Natural killer cell (primary cell): ENCODE results near the gene SLC4A1AP. TPM values are rescaled to one million over a fixed set of nuclear protein-coding genes. Genes with fewer than 3 reads are reported as not detected.

Experiments
- ATAC-seq, 3 donors: fragments of 150-1000 bp in 2 of 3; fragments of 200-7000 bp in 1 of 3; cut with Tn5 transposase; 1 replicate in 1 of 3; 2 replicates in 2 of 3; pipeline ENCODE4 v1.10.0; 2021; ENCODE audit warnings: mild to moderate bottlenecking in 2 of 3, moderate library complexity in 2 of 3
- DNase-seq, 2 donors: peaks; one replicate each; pipeline versions ENCODE4 v3.0.0 to v3.0.0-alpha.2; 2013 to 2021; ENCODE audit warnings: mixed read lengths in 1 of 2
- H3K27ac ChIP-seq: one replicate; pipeline ENCODE4 v1.5.1; 2013; ENCODE audit warnings: mild to moderate bottlenecking, low read length
- H3K27me3 ChIP-seq: one replicate; pipeline ENCODE4 v1.6.1; 2013; ENCODE audit warnings: low read length; ENCODE audit not compliant: control insufficient read depth, insufficient read depth
- H3K36me3 ChIP-seq: one replicate; pipeline ENCODE4 v1.6.1; 2013; ENCODE audit warnings: low read length; ENCODE audit not compliant: control insufficient read depth, insufficient read depth
- H3K4me1 ChIP-seq: one replicate; pipeline ENCODE4 v1.6.1; 2013; ENCODE audit warnings: low read length; ENCODE audit not compliant: control insufficient read depth, insufficient read depth
- H3K4me3 ChIP-seq: one replicate; pipeline ENCODE4 v1.5.1; 2013; ENCODE audit warnings: low read length
- H3K9me3 ChIP-seq: one replicate; pipeline ENCODE4 v1.6.1; 2013; ENCODE audit warnings: low read length; ENCODE audit not compliant: control insufficient read depth, insufficient read depth
- H3K27ac Mint-ChIP-seq, 2 donors: one replicate each; pipeline ENCODE4 v1.8.0; 2022; ENCODE audit warnings: mild to moderate bottlenecking in 2 of 2, mixed read lengths in 2 of 2, moderate library complexity in 1 of 2
- H3K27me3 Mint-ChIP-seq, 2 donors: one replicate each; pipeline ENCODE4 v1.8.0; 2022; ENCODE audit warnings: low read depth in 2 of 2, mixed read lengths in 2 of 2
- H3K36me3 Mint-ChIP-seq: one replicate; pipeline ENCODE4 v1.8.0; 2022; ENCODE audit warnings: mixed read lengths
- H3K4me1 Mint-ChIP-seq, 2 donors: one replicate each; pipeline ENCODE4 v1.8.0; 2022; ENCODE audit warnings: mixed read lengths in 2 of 2
- H3K4me3 Mint-ChIP-seq: one replicate; pipeline ENCODE4 v1.8.0; 2022; ENCODE audit warnings: mild to moderate bottlenecking, moderate library complexity, mixed read lengths
- H3K9me3 Mint-ChIP-seq, 2 donors: one replicate each; pipeline ENCODE4 v1.8.0; 2022; ENCODE audit warnings: mixed read lengths in 2 of 2
- CTCF ChIP-seq: fragments of 200-600 bp; IDR thresholded peaks from one replicate; pipeline ENCODE4 v1.8.0; 2022; ENCODE audit warnings: antibody characterized with exemption
- WGBS: methylation state at CpG from one replicate; pipeline ENCODE4 v1.1.7; 2013; ENCODE audit warnings: missing lambda C conversion rate; ENCODE audit not compliant: insufficient coverage; 5-methylcytosine and 5-hydroxymethylcytosine counted together
- intact Hi-C: fragments of 100-400 bp; cut with micrococcal nuclease; formaldehyde crosslinking; loops from one replicate; pipeline ENCODE4 v1.14.2; 2022
- total RNA-seq, 4 donors: library from RNA; stranded (reverse); fragments of 120-200 nt in 1 of 4; gene quantifications; one replicate each; pipeline versions ENCODE4 v1.2.3 to v1.2.4, GENCODE V29; 2013 to 2022

The SLC4A1AP gene
- total RNA-seq, 3 donors from 2014 or later (not counting 1 experiment from before 2014, with no cell fraction given), result 22.0 to 26.0 (median 24.8) TPM

GRCh38 chr2:27727257-27727656 is 63.6 kb downstream of the SLC4A1AP start:
- no peak for ATAC-seq
- Histone ChIP-seq H3K27ac (no peak overlapping the region), H3K4me3 (no peak overlapping the region), H3K4me1 (no peaks in the 10 kb centered on the region), H3K36me3 (no peaks in the 10 kb centered on the region), H3K27me3 (no peaks in the 10 kb centered on the region), H3K9me3 (no peaks in the 10 kb centered on the region)
- no peaks in the 10 kb centered on the region for H3K36me3 Mint-ChIP-seq
- no peak overlapping the region for H3K4me3 Mint-ChIP-seq
- intact Hi-C loops, result no loop called here
- peaks cover 0 to 8% of the 10 kb centered on the region in 2 donors for H3K4me1 Mint-ChIP-seq
- no peaks in the 10 kb centered on the region for H3K27me3 Mint-ChIP-seq
- TF ChIP-seq CTCF, result no peak
- H3K27ac Mint-ChIP-seq, result no peak overlapping the region
- 88% methylated on average over 9 of the region's 9 CpGs for WGBS
- peak in 1 of 2 donors; percentile 2 for DNase-seq
- no peaks in the 10 kb centered on the region for H3K9me3 Mint-ChIP-seq

GRCh38 chr2:27728081-27728858 is 64.6 kb downstream of the SLC4A1AP start:
- H3K27ac Mint-ChIP-seq, result no peak overlapping the region
- WGBS, result 73% methylated on average over 5 of the region's 5 CpGs

GRCh38 chr2:27729198-27729597 is 65.5 kb downstream of the SLC4A1AP start:
- TF ChIP-seq CTCF, result no peak
- 88% methylated on average over 4 of the region's 4 CpGs for WGBS
- no peak overlapping the region for H3K27ac ChIP-seq

More at GRCh38 chr2:27728081-27728858, 64.6 kb downstream of the SLC4A1AP start:
- Histone ChIP-seq H3K4me1 (no peaks in the 10 kb centered on the region), H3K4me3 (no peak overlapping the region), H3K36me3 (no peaks in the 10 kb centered on the region), H3K9me3 (no peaks in the 10 kb centered on the region), H3K27ac (no peak overlapping the region), H3K27me3 (no peaks in the 10 kb centered on the region)
- ATAC-seq (no peak), DNase-seq (no peak)
- intact Hi-C loops, result no loop called here
- Mint-ChIP-seq H3K4me1 (peaks cover 0 to 8% of the 10 kb centered on the region in 2 donors), H3K27me3 (no peaks in the 10 kb centered on the region), H3K4me3 (no peak overlapping the region), H3K9me3 (no peaks in the 10 kb centered on the region), H3K36me3 (no peaks in the 10 kb centered on the region)
- no peak for TF ChIP-seq CTCF

More at GRCh38 chr2:27729198-27729597, 65.5 kb downstream of the SLC4A1AP start:
- H3K4me3 ChIP-seq, result no peak overlapping the region
- no peaks in the 10 kb centered on the region for H3K9me3 ChIP-seq
- H3K36me3 Mint-ChIP-seq, result no peaks in the 10 kb centered on the region
- H3K4me1 ChIP-seq, result no peaks in the 10 kb centered on the region
- H3K27ac Mint-ChIP-seq, result no peak overlapping the region
- H3K9me3 Mint-ChIP-seq, result no peaks in the 10 kb centered on the region
- peaks cover 0 to 4% of the 10 kb centered on the region in 2 donors for H3K4me1 Mint-ChIP-seq
- no peaks in the 10 kb centered on the region for H3K36me3 ChIP-seq
- intact Hi-C loops, result no loop called here
- ATAC-seq, result no peak
- DNase-seq, result no peak
- no peaks in the 10 kb centered on the region for H3K27me3 Mint-ChIP-seq
- H3K4me3 Mint-ChIP-seq, result no peak overlapping the region
- no peaks in the 10 kb centered on the region for H3K27me3 ChIP-seq
